DND-41 (cell line): Measurements from ENCODE around the gene PHACTR4.

Experiments used
- EZH2 ChIP-seq: IDR thresholded peaks from 3 replicates; pipeline ENCODE4 v1.6.1; 2012; ENCODE audit warnings: borderline replicate concordance, low read depth, mild to moderate bottlenecking, moderate library complexity, low read length, inconsistent platforms; ENCODE audit not compliant: severe bottlenecking
- TF ChIP-seq, protein P1 (sequence below): IDR thresholded peaks from 2 replicates; pipeline ENCODE4 v1.5.1; 2012; ENCODE audit warnings: borderline replicate concordance, low read length, moderate library complexity, mild to moderate bottlenecking; ENCODE audit not compliant: poor library complexity, severe bottlenecking; ENCODE audit errors: extremely low read depth

DNA sequence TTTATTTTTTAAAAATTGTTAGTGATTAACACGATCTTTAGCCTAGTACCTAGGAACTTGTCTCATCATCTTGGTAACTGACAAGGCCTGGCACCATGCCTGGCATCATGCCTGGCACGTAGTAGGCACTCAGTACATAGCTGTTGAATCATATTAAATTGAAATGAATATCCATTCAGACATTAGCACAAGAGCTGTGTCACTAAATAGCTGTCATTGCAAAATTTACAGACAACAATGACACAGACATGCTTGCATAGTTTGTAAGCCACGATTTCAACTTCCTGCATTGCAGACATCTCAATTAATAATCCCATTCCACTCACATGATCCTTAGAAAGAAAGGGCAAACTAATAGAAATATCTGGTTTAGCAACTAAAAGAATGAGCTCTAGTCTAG is 15.4 kb upstream of the PHACTR4 start:
- TF ChIP-seq, protein P1, sequence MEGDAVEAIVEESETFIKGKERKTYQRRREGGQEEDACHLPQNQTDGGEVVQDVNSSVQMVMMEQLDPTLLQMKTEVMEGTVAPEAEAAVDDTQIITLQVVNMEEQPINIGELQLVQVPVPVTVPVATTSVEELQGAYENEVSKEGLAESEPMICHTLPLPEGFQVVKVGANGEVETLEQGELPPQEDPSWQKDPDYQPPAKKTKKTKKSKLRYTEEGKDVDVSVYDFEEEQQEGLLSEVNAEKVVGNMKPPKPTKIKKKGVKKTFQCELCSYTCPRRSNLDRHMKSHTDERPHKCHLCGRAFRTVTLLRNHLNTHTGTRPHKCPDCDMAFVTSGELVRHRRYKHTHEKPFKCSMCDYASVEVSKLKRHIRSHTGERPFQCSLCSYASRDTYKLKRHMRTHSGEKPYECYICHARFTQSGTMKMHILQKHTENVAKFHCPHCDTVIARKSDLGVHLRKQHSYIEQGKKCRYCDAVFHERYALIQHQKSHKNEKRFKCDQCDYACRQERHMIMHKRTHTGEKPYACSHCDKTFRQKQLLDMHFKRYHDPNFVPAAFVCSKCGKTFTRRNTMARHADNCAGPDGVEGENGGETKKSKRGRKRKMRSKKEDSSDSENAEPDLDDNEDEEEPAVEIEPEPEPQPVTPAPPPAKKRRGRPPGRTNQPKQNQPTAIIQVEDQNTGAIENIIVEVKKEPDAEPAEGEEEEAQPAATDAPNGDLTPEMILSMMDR, result no peak
- TF ChIP-seq EZH2, result no peak
